ENCODE results near the gene ZNF354C.

GRCh38 chr5:179115307-179115706 is 55.1 kb downstream of the ZNF354C start:
- TF ChIP-seq CTCF (IDR thresholded peaks at IDR 0.05) (no peak), POLR2A (IDR thresholded peaks at IDR 0.05) (no peak)

All from testis (tissue), 2 donors.